Smooth muscle cell of the coronary artery (primary cell): ENCODE results near the gene RNU1-1. TPM values are rescaled to one million over a fixed set of nuclear protein-coding genes. Genes with fewer than 3 reads are reported as not detected.

Experiments used
- total RNA-seq: library from RNA; depleted of rRNA; stranded (reverse); fragments of >200 nt; gene quantifications from 2 replicates; pipeline ENCODE4 v1.2.3, GENCODE V29; 2014; ENCODE audit warnings: low replicate concordance

RNU1-1 gene
- 2,564 and 3,022 TPM in 2 replicates for total RNA-seq

GRCh38 chr1:16514107-16515055, at the start of gene RNU1-1:
Gene RNU1-1, minus strand, starts transcription at chr1:16514285.

Other genes with a start within 250 kb of the RNU1-1 start
- gene FBXO42, start 161.8 kb downstream of the RNU1-1 start, total RNA-seq: 7.6 and 8.4 TPM in 2 replicates
- 10.9 and 27.5 TPM in 2 replicates for gene SZRD1, start 147.0 kb downstream of the RNU1-1 start, total RNA-seq
- not detected in 2 replicates for gene SPATA21, start 76.9 kb downstream of the RNU1-1 start, total RNA-seq
- 105 and 155 TPM in 2 replicates for gene NECAP2, start 73.6 kb downstream of the RNU1-1 start, total RNA-seq
- 21.3 and 36.2 TPM in 2 replicates for gene NBPF1, start 99.3 kb upstream of the RNU1-1 start, total RNA-seq
- 2,564 and 3,022 TPM in 2 replicates for gene RNU1-3, start 152.7 kb upstream of the RNU1-1 start, total RNA-seq
- 2,564 and 3,022 TPM in 2 replicates for gene RNU1-4, start 226.2 kb upstream of the RNU1-1 start, total RNA-seq